Retinal pigment epithelial cell (primary cell): ENCODE measurements around the gene OR9A4.
A peak's percentile ranks its signal among the peaks of the same experiment; 100 is the strongest.

ENCODE experiments used
- DNase-seq: peaks from one replicate; pipeline ENCODE4 v3.0.0-alpha.2; 2010; ENCODE audit warnings: low read depth
- H3K4me3 ChIP-seq: 2 replicates; pipeline ENCODE4 v1.5.1; 2011; ENCODE audit warnings: mild to moderate bottlenecking, low read length, control low read depth, moderate library complexity
- CTCF ChIP-seq: conservative IDR thresholded peaks from 2 replicates; pipeline ENCODE4 v1.5.1; 2011; ENCODE audit warnings: low read depth, low read length, control low read depth, inconsistent platforms

Gene OR9A4

GRCh38 chr7:141916099-141916498, at the start of gene OR9A4:
TSS of gene OR9A4 (plus strand) at chr7:141916399. CDS start at chr7:141918876, 2,477 bp downstream.
- TF ChIP-seq CTCF: no peak
- no peak within 1 kb of the TSS for H3K4me3 ChIP-seq

GRCh38 chr7:141866974-141867373, 49.2 kb upstream of the OR9A4 start:
- DNase-seq: peak; percentile 6
- H3K4me3 ChIP-seq: no peak overlapping the region
- no peak for TF ChIP-seq CTCF

More at GRCh38 chr7:141916099-141916498, at the start of gene OR9A4:
- DNase-seq: no peak

- no peak for TF ChIP-seq CTCF
- H3K4me3 ChIP-seq: no peak overlapping the region
- DNase-seq: no peak
These were observed 43.3 kb upstream of the OR9A4 start for GRCh38 chr7:141872931-141873330.

GRCh38 chr7:141874787-141875186, 41.4 kb upstream of the OR9A4 start:
- no peak overlapping the region for H3K4me3 ChIP-seq
- DNase-seq: no peak
- TF ChIP-seq CTCF: no peak

GRCh38 chr7:141875453-141875852, 40.7 kb upstream of the OR9A4 start:
- DNase-seq: no peak
- no peak for TF ChIP-seq CTCF
- H3K4me3 ChIP-seq: no peak overlapping the region

GRCh38 chr7:141876371-141876770, 39.8 kb upstream of the OR9A4 start:
- no peak overlapping the region for H3K4me3 ChIP-seq
- TF ChIP-seq CTCF: no peak
- DNase-seq: no peak

- DNase-seq: no peak
- no peak for TF ChIP-seq CTCF
- H3K4me3 ChIP-seq: no peak overlapping the region
These were observed 38.8 kb upstream of the OR9A4 start for GRCh38 chr7:141877365-141877764.
